ENCODE results near the gene DYNLT2. TPM values are rescaled to one million over a fixed set of nuclear protein-coding genes. Genes with fewer than 3 reads are reported as not detected.
A peak's percentile ranks its signal among the peaks of the same experiment; 100 is the strongest.

Gene DYNLT2
- 1 to 10 TPM in 11 of 12 donors, not detected in 1; 2.3 to 5.1 (median 3.2) TPM for polyA plus RNA-seq (ENCODE audit: insufficient read length in 12 of 12)
- long read RNA-seq, donor 1, transcript TCTE3-202 (1 exons, 2,078 nt): major isoform, 12 of 12 reads
- long read RNA-seq, donor 1, partial matches to known transcripts: 0 of 12 reads
- long read RNA-seq, donor 1, other reads (novel, unspliced or antisense): 0 of 12 reads
- long read RNA-seq, donor 2, partial matches to known transcripts: 0 of 3 reads
- long read RNA-seq, donor 2, other reads (novel, unspliced or antisense): 0 of 3 reads
- long read RNA-seq, donor 3, partial matches to known transcripts: 0 of 4 reads
- long read RNA-seq, donor 3, other reads (novel, unspliced or antisense): 0 of 4 reads
- long read RNA-seq, donor 4, partial matches to known transcripts: 0 of 2 reads
- long read RNA-seq, donor 4, other reads (novel, unspliced or antisense): 0 of 2 reads
- long read RNA-seq, donor 5, partial matches to known transcripts: 0 of 3 reads
- long read RNA-seq, donor 5, other reads (novel, unspliced or antisense): 0 of 3 reads
- long read RNA-seq, donor 6, partial matches to known transcripts: 0 of 4 reads
- long read RNA-seq, donor 6, other reads (novel, unspliced or antisense): 0 of 4 reads
- long read RNA-seq, donor 7, partial matches to known transcripts: 0 of 1 reads
- long read RNA-seq, donor 7, other reads (novel, unspliced or antisense): 0 of 1 reads
- long read RNA-seq, donor 8, partial matches to known transcripts: 0 of 3 reads
- long read RNA-seq, donor 8, other reads (novel, unspliced or antisense): 0 of 3 reads
- long read RNA-seq, donor 9, partial matches to known transcripts: 0 of 3 reads
- long read RNA-seq, donor 9, other reads (novel, unspliced or antisense): 0 of 3 reads
- long read RNA-seq, donor 10, partial matches to known transcripts: 0 of 2 reads
- long read RNA-seq, donor 10, other reads (novel, unspliced or antisense): 0 of 2 reads
- long read RNA-seq, donor 11, partial matches to known transcripts: 0 of 2 reads
- long read RNA-seq, donor 11, other reads (novel, unspliced or antisense): 0 of 2 reads

DNA sequence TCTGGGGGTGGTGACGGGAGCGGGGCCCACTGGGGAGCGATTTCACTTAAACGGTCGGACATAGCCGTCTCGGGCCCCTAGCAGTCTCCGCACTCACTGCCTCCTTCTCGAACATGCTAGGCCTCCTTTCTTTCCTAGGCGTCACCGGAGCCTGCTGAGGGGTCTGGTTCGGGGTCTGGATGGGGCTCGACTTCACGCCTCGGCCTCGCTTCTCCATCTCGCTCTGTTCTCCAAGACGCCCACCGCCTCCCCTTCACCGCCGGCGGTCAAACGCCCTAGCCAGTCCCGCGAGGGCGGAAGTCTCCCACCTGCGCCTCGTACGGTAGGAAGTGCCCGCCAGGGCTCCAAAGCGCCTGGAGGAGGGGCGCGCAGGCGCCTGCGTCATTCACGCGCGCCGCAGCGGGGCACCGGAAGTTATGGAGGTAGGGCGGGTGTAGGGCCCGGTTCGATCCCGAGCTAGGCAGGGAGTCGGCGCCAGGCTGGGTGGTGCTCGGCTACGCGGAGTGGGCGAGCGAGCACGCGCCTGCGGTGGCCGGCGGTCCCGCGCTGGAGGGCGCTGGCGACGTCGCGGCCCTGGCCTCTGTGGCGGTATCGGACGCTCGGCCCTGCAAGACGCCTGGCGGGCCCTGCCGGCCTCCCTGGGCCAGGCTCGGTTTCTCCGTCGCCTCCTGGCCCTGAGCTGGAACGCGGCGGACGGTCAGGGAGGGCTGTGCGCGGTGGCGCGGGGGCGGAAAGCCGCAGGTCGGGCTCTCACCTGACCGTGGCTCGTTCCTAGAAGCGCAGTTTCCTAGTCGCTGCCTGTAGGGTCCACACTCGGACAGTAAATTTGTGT, at the start of gene DYNLT2, which contains the start of gene ERMARD:
Gene DYNLT2 (minus strand): TSS at position 331 of the 832 bp plus-strand sequence. CDS start 114 bp downstream, at position 217.
Gene ERMARD (plus strand): TSS at position 381 of the 832 bp plus-strand sequence. CDS start 36 bp downstream, at position 417.
- peak; percentile 95 for DNase-seq

- DNase-seq: no peak
Observed at GRCh38 chr6:169800668-169801395, 49.5 kb upstream of the DYNLT2 start.

GRCh38 chr6:169800116-169800667, 48.8 kb upstream of the DYNLT2 start:
- no peak for DNase-seq

DNA sequence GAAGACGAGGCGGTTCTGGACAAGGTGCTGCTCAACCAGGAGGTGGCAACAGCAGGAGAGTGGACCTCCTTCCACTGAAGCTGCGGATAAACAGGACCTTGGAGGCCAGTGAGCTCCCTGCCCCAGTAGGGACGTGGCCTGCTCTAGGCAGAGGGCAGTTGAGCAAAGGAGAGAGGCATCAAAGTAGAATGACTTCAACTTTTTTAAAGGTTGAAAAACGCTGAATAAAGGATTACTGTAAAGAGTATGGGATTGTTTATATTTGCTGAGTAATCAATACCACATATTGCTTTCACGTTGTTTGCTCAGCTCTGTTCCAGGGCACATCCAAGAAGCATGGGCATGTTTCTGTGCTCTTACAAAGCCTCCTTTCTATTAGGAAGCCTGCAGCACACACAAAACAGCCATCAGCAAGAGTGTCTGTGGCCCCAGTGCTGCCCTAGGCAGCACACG, 48.1 kb upstream of the DYNLT2 start:
- no peak for DNase-seq

GRCh38 chr6:169798764-169799473, 47.5 kb upstream of the DYNLT2 start:
- DNase-seq: no peak

- no peak for DNase-seq
Observed at GRCh38 chr6:169795196-169795595, 43.8 kb upstream of the DYNLT2 start.

DNA sequence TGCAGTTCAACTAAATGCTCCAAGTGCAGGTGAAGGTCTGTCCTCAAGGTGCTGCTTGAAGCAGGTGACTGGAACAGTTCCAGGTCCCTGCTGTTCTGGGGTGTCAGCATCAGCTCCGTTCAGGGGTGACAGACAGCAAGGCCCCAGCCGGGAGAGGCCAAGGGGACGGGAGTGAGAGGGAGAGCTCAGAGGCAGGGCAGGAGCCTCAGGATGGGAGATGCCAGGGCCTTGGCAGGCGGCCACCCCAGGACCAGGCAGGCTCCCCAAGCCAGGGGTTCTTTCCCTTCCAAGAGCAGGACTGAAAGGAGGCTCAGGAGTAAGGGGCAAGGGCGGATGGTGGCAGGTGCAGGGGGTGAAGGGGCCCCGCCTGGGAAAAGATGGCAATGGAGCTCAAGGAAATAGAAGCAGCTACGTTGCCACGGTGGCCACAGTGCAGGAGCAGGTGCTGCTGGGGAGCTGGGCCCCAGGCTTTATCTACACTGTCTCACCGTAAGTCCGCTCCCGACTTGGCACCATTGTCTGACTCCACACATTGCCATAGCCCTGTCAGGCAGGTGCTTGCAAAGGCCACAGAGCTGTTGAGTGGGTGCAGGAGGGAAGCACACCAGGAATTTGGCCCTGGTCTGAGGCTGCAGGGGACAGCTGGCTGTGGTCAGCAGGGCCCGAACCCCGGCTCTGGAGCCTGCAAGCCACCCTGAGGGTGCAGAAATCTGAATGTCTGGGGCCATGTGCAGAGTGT, 43.1 kb upstream of the DYNLT2 start:
- DNase-seq: no peak

DNA sequence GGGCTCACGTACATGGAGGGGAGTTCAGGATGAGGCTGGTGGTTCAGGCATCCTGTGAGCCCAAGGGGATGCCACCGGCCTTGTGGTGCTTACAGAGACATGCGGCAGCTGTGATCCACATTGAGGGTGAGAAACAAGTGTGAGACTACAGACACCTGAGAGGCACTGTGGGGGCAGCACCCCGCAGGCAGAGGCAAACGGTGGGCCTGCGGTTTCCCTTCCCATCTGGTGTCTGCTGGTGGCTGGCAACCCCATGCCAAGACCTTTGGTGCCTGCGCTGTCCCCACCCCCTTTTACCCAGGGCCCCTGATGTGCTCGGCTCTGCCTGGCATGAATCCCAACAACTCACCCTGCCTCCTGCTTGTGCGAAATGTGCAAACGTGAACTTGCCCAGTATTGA, 42.0 kb upstream of the DYNLT2 start:
- no peak for DNase-seq

DNA sequence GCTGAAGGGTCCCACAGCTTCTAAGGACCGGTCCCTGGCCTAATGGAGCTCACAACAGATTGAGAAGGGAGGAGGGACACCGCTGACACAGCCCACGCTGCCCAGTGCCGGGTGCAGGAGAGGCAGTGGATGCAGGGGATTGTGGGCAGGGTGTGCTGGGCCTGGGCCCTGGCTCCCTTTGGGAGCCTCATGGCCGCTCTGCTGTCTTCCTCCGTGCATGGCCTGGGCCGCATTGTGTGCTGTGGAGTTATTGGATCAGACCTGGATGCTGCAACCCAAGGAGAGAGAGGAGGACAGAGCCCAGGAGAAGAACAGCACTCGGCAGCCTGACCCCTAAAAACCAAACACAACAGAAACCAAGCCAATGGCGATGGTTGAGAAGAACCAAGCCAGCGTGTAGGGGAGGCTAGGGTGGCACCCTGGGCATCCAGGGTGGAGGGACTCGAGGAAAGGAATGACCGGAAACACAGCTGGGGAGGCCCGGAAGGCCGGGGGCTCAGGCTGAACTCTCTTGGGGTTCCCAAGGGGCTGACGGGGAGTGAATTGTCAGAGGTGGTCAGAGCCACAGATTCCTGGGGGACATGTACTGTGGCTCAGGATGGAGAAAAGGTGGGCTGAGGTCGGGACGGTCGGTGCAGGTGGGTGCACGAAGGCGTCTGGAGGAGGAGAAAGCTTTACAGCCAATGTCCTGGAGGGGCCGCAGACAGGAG, 41.1 kb upstream of the DYNLT2 start:
- no peak for DNase-seq

GRCh38 chr6:169791721-169792131, 40.4 kb upstream of the DYNLT2 start:
- no peak for DNase-seq

- DNase-seq: peak; percentile 87
Observed at GRCh38 chr6:169789944-169790927, 38.9 kb upstream of the DYNLT2 start.

- no peak for DNase-seq
Observed at GRCh38 chr6:169789146-169789943, 38.0 kb upstream of the DYNLT2 start.

DNA sequence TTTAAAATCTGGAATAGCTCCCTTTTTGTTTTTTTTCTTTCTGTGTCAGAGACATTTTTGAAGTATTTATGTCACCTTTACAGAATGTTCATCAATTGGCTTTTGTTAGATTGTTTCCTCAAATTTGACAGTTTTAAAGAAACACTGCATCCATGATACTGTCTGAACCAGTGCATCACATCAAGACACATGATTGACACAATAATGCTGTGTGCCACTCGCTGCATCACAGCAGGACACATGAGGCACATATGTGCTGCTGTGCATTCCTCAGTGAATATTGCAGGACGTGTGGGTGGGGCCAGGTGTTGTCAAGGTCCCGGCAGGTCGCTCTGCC, 37.4 kb upstream of the DYNLT2 start:
- no peak for DNase-seq

DNA sequence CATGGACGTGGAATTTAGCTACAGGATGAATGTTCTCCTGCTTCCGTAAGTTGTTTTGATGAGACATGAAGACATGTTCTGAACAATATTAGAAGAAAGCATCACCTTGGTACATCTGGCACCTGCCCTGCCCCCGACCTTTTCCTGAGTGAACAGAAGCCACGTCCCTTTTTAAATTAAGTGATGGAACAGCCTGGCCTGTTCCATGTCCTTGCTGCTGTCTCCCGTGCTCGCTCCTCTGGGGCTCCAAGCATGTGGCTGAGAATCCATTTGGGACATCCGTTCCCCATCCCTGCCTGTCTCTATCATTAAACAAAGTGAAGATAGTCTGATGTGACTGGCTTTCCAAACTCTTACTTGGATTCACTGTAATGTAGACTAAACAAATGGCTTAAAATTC, 36.4 kb upstream of the DYNLT2 start:
- DNase-seq: no peak

DNA sequence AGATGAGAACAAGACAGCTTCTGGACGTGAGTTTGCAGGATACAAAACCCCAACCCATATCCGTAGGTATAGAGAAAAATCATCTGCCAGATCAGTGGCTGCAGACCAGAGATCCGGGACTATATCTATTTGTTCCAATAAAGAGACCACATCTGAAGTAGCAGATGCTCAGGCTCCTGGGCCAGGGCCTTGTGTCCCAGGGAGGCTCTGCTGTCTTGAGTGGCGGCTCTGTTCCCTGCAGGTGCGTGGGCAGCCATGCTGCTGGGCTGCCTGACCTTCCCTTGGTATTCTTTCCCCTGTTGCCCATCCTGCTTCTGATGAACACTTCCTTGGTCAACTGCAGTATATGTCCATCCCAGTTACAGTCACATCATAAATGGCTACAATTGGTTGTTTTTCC, 35.0 kb upstream of the DYNLT2 start:
- no peak for DNase-seq

GRCh38 chr6:169785566-169785965, 34.2 kb upstream of the DYNLT2 start:
- no peak for DNase-seq
